Mesendoderm (in vitro differentiated cells): ENCODE measurements around the gene ROR1.
A peak's percentile ranks its signal among the peaks of the same experiment; 100 is the strongest.

Experiments used
- DNase-seq: peaks from one replicate; pipeline ENCODE4 v3.0.0; 2013
- H2AK5ac ChIP-seq: 2 replicates; pipeline ENCODE4 v1.6.1; 2013; ENCODE audit warnings: low read length, inconsistent platforms
- H2BK120ac ChIP-seq: 2 replicates; pipeline ENCODE4 v1.6.1; 2013; ENCODE audit warnings: low read depth, mild to moderate bottlenecking, low read length, moderate library complexity, mixed read lengths
- H2BK15ac ChIP-seq: replicated peaks from 2 replicates; pipeline ENCODE4 v1.6.1; 2013; ENCODE audit warnings: low read depth, mild to moderate bottlenecking, moderate library complexity
- H2BK5ac ChIP-seq: 2 replicates; pipeline ENCODE4 v1.6.1; 2013; ENCODE audit warnings: low read length, inconsistent platforms
- H3K18ac ChIP-seq: 2 replicates; pipeline ENCODE4 v1.6.1; 2013; ENCODE audit warnings: mild to moderate bottlenecking, low read length, mixed read lengths
- H3K23ac ChIP-seq: one replicate; pipeline ENCODE4 v1.6.1; 2013; ENCODE audit warnings: low read length
- H3K27ac ChIP-seq: 2 replicates; pipeline ENCODE4 v1.5.1; 2013; ENCODE audit warnings: low read depth, mild to moderate bottlenecking, inconsistent platforms, low read length, moderate library complexity
- H3K27me3 ChIP-seq: 2 replicates; pipeline ENCODE4 v1.6.1; 2013; ENCODE audit warnings: low read length, control low read depth, mild to moderate bottlenecking, inconsistent platforms; ENCODE audit not compliant: insufficient read depth, poor library complexity
- H3K36me3 ChIP-seq: 2 replicates; pipeline ENCODE4 v1.6.1; 2013; ENCODE audit warnings: low read length, inconsistent platforms; ENCODE audit not compliant: control insufficient read depth, insufficient read depth
- H3K4ac ChIP-seq: one replicate; pipeline ENCODE4 v1.6.1; 2013; ENCODE audit warnings: low read depth, mild to moderate bottlenecking, low read length, moderate library complexity
- H3K4me1 ChIP-seq: 2 replicates; pipeline ENCODE4 v1.6.1; 2013; ENCODE audit warnings: low read depth, low read length, inconsistent platforms; ENCODE audit not compliant: control insufficient read depth
- H3K4me2 ChIP-seq: 2 replicates; pipeline ENCODE4 v1.6.1; 2013; ENCODE audit warnings: low read length
- H3K4me3 ChIP-seq: 2 replicates; pipeline ENCODE4 v1.5.1; 2013; ENCODE audit warnings: mild to moderate bottlenecking, low read length
- H3K56ac ChIP-seq: one replicate; pipeline ENCODE4 v1.6.1; 2013; ENCODE audit warnings: low read length
- H3K79me1 ChIP-seq: 2 replicates; pipeline ENCODE4 v1.6.1; 2013; ENCODE audit warnings: low read length, inconsistent platforms
- H3K79me2 ChIP-seq: 2 replicates; pipeline ENCODE4 v1.6.1; 2013; ENCODE audit warnings: mild to moderate bottlenecking, low read length; ENCODE audit not compliant: control insufficient read depth, insufficient read depth
- H3K9ac ChIP-seq: 2 replicates; pipeline ENCODE4 v1.6.1; 2013; ENCODE audit warnings: low read length, inconsistent platforms
- H4K5ac ChIP-seq: one replicate; pipeline ENCODE4 v1.6.1; 2013; ENCODE audit warnings: low read length
- H4K8ac ChIP-seq: one replicate; pipeline ENCODE4 v1.6.1; 2013; ENCODE audit warnings: low read depth, mild to moderate bottlenecking, control low read depth, low read length, moderate library complexity
- WGBS: extraction: QIAGEN DNeasy Blood & Tissue Kit; methylation state at CpG from one replicate; pipeline ENCODE4 v1.1.7; 2013; ENCODE audit warnings: low lambda C conversion rate, missing lambda C conversion rate; ENCODE audit not compliant: insufficient coverage; ENCODE audit errors: extremely low coverage; 5-methylcytosine and 5-hydroxymethylcytosine counted together

Gene ROR1

GRCh38 chr1:64110924-64111777 lies 337.3 kb downstream of the ROR1 start:
- WGBS = no CpG with 5 or more reads among the region's 6 CpGs
- no peak for DNase-seq
- H3K27ac ChIP-seq = no peak overlapping the region

DNA sequence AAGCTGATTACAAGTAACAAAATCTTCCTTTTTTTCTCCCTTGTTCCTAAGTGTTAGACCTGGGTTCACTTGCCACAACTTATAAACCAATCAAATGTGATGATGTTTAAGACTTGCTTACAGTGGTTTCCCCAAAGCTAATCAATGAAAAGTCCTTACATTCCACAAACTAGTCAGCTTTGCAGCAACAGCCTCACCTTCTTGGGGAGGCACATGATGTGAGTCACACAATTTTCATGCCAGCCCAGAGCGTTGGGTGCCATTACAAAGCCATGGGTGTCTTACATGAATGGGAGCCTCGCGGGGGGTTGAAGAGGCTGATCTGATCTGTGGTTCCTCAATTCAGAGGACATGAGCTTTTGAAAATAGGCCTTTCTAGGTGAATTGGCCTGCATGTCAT lies 338.0 kb downstream of the ROR1 start:
- Histone ChIP-seq H2AK5ac (no peak overlapping the region), H3K4me3 (no peak overlapping the region), H3K56ac (no peak overlapping the region), H3K4me2 (no peak overlapping the region), H3K79me2 (no peaks in the 10 kb centered on the region), H2BK5ac (no peak overlapping the region), H4K5ac (no peak overlapping the region), H3K4me1 (no peaks in the 10 kb centered on the region), H3K27ac (no peak overlapping the region), H3K4ac (no peak overlapping the region), H3K18ac (no peak overlapping the region), H3K23ac (no peak overlapping the region), H4K8ac (no peak overlapping the region), H3K9ac (no peak overlapping the region), H3K27me3 (no peaks in the 10 kb centered on the region), H3K36me3 (no peaks in the 10 kb centered on the region), H2BK120ac (no peak overlapping the region), H2BK15ac (no peak overlapping the region), H3K79me1 (no peaks in the 10 kb centered on the region)
- WGBS = no CpG with 5 or more reads among the region's 3 CpGs
- peak; percentile 44 for DNase-seq

More at GRCh38 chr1:64110924-64111777, 337.3 kb downstream of the ROR1 start:
- no peak overlapping the region for H2BK15ac ChIP-seq
- H3K4me1 ChIP-seq = no peaks in the 10 kb centered on the region
- no peaks in the 10 kb centered on the region for H3K27me3 ChIP-seq
- H3K79me2 ChIP-seq = no peaks in the 10 kb centered on the region
- no peak overlapping the region for H3K18ac ChIP-seq
- no peak overlapping the region for H2BK120ac ChIP-seq
- H3K9ac ChIP-seq = no peak overlapping the region
- H3K4me2 ChIP-seq = no peak overlapping the region
- H2BK5ac ChIP-seq = no peak overlapping the region
- H4K5ac ChIP-seq = no peak overlapping the region
- H3K56ac ChIP-seq = no peak overlapping the region
- no peaks in the 10 kb centered on the region for H3K36me3 ChIP-seq
- H4K8ac ChIP-seq = no peak overlapping the region
- no peak overlapping the region for H3K23ac ChIP-seq
- H3K4me3 ChIP-seq = no peak overlapping the region
- no peak overlapping the region for H3K4ac ChIP-seq
- H3K79me1 ChIP-seq = no peaks in the 10 kb centered on the region
- no peak overlapping the region for H2AK5ac ChIP-seq

DNA sequence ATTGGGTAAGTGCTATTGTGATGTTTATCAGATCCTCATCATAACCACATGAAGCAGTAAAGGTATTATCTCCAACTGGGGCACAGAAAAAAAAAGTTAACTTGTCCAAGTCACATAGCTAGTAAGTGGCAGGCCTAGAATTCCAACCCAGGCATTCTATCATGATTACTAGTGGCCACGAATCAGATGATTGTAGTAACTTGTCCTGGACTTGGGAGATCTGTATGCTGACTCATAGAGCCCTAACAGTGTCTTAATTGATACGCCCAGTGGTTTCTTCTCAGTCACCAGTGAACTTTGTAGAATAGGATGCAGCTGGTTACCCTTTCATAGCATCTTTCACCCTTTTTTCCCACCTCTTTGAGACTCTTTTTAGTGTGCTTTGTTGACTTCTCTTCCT lies 338.5 kb downstream of the ROR1 start:
- Histone ChIP-seq H3K4me1 (no peaks in the 10 kb centered on the region), H3K4ac (no peak overlapping the region), H2BK5ac (no peak overlapping the region), H3K27ac (no peak overlapping the region), H3K36me3 (no peaks in the 10 kb centered on the region), H3K23ac (no peak overlapping the region), H3K79me1 (no peaks in the 10 kb centered on the region), H2BK15ac (no peak overlapping the region), H2AK5ac (no peak overlapping the region), H3K27me3 (no peaks in the 10 kb centered on the region), H3K18ac (no peak overlapping the region), H4K5ac (no peak overlapping the region), H2BK120ac (no peak overlapping the region), H3K56ac (no peak overlapping the region), H3K79me2 (no peaks in the 10 kb centered on the region), H3K9ac (no peak overlapping the region), H4K8ac (no peak overlapping the region), H3K4me3 (no peak overlapping the region), H3K4me2 (no peak overlapping the region)
- DNase-seq = no peak
- no CpG with 5 or more reads among the region's 2 CpGs for WGBS

DNA sequence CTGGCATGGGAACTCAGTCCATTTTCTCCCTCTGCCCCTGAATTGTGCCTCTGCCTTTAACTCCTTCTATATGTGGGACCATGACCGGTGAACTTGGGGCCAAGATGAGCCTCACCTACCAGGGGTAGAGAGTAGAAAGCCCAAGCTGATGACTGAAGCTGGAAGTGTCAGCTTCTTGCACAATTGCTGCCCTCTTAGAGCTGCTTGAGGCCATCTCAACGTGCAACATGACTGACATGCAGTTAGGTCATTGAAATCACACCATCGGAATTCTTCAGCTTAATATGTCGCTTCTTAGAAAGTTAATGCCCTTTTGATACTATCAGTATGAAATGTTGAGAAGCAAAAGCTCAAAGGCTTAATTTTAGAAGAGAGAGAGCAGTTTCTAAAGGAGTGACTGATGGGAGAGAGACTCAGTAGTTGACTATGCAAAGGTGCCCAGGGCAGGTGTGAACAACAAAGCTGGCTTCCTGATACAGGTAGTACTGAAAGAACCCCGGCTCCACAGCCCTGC lies 340.3 kb downstream of the ROR1 start:
- Histone ChIP-seq H2BK15ac (no peak overlapping the region), H3K56ac (no peak overlapping the region), H3K4ac (no peak overlapping the region), H3K36me3 (no peaks in the 10 kb centered on the region), H3K18ac (no peak overlapping the region), H3K4me2 (no peak overlapping the region), H2BK120ac (no peak overlapping the region), H3K79me1 (no peaks in the 10 kb centered on the region), H3K4me3 (no peak overlapping the region), H4K5ac (no peak overlapping the region), H3K9ac (no peak overlapping the region), H3K79me2 (no peaks in the 10 kb centered on the region), H2AK5ac (no peak overlapping the region), H3K23ac (no peak overlapping the region), H3K27me3 (no peaks in the 10 kb centered on the region), H2BK5ac (no peak overlapping the region), H3K4me1 (no peaks in the 10 kb centered on the region), H4K8ac (no peak overlapping the region), H3K27ac (no peak overlapping the region)
- DNase-seq = no peak
- WGBS = no CpG with 5 or more reads among the region's 5 CpGs

DNA sequence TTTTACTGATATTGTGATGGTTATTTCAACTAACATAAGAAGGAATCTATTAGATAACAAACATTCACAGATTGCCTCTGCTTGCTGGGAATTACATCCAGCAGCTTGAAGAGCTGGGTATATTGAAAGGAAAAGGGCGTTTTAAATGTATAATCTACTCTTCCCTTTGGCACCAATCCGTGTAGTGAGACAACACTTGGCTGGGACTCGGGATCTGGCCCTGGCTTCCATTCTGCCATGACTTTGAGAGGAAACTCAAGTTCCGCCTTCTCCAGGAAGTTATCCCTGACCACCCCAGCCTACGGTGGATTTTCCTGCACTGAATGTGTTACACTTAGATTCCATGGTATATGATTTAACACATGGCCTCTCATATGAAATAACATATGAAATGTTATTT lies 342.7 kb downstream of the ROR1 start:
- no peak overlapping the region for H3K23ac ChIP-seq
- no peaks in the 10 kb centered on the region for H3K4me1 ChIP-seq
- no CpG with 5 or more reads among the region's 5 CpGs for WGBS
- no peak overlapping the region for H3K56ac ChIP-seq
- H2AK5ac ChIP-seq = no peak overlapping the region
- no peaks in the 10 kb centered on the region for H3K79me1 ChIP-seq
- no peak overlapping the region for H3K4me2 ChIP-seq
- H2BK5ac ChIP-seq = no peak overlapping the region
- H4K8ac ChIP-seq = no peak overlapping the region
- no peaks in the 10 kb centered on the region for H3K79me2 ChIP-seq
- H3K27ac ChIP-seq = no peak overlapping the region
- H3K4ac ChIP-seq = no peak overlapping the region
- H3K18ac ChIP-seq = no peak overlapping the region
- no peak overlapping the region for H2BK15ac ChIP-seq
- no peak for DNase-seq
- H3K4me3 ChIP-seq = no peak overlapping the region
- no peak overlapping the region for H2BK120ac ChIP-seq
- H3K9ac ChIP-seq = no peak overlapping the region
- no peak overlapping the region for H4K5ac ChIP-seq
- no peaks in the 10 kb centered on the region for H3K36me3 ChIP-seq
- no peaks in the 10 kb centered on the region for H3K27me3 ChIP-seq
